GM18873 (cell line): Measurements from ENCODE around the gene TAS2R14.

Source experiments
- ATAC-seq: cut with Tn5 transposase; IDR thresholded peaks from one replicate; pipeline ENCODE4 v1.9.1; 2021; ENCODE audit warnings: mild to moderate bottlenecking, moderate library complexity, moderate number of reproducible peaks; ENCODE audit not compliant: unreplicated experiment, low FRiP score

TAS2R14 gene

GRCh38 chr12:10910380-10910779 lies 28.7 kb downstream of the TAS2R14 start:
- no peak for ATAC-seq

GRCh38 chr12:10909462-10909861 lies 29.6 kb downstream of the TAS2R14 start, which contains the start of gene TAS2R13:
TAS2R13 (minus strand) TSS chr12:10909562; CDS start chr12:10909298, 264 bp downstream.
- no peak for ATAC-seq

DNA sequence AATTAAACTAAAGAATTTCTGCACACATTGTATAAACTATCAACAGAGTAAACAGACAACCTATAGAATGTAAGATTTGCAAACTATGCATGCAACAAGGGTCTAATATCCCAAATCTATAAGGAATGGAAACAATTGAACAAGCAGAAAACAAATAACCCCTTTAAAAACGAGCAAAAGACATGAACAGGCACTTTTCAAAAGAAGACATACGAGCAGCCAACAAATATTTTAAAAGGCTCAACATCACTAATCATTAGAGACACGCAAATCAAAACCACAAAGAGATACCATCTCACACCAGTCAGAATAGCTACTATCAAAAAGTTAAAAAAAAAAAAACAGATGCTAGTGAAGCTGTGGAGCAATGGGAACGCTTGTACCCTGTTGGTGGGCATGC lies 34.4 kb downstream of the TAS2R14 start:
- no peak for ATAC-seq

DNA sequence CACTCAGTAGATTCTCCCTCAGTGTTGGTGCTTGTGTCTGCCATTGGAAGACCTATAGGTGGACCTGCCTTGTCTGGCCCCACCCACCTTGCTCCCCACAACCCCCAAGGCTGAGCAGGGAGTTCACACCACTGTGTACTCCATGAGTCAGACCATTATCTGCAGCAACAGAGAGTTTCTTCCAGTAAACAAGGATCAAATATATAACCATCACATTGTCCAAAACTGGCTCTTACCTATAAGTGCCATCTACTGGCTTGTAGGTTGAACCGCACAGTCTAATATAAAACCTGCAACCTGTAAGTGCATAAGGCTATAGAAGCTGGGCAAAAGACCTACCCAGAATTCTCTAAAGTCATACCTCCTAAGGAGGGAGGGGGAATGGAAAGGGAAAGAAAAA lies 37.6 kb downstream of the TAS2R14 start:
- no peak for ATAC-seq

- no peak for ATAC-seq
These were observed 38.1 kb downstream of the TAS2R14 start for GRCh38 chr12:10900972-10901371.

GRCh38 chr12:10900530-10900929 lies 38.5 kb downstream of the TAS2R14 start:
- no peak for ATAC-seq

- no peak for ATAC-seq
These were observed 42.2 kb downstream of the TAS2R14 start for GRCh38 chr12:10896854-10897253.

- ATAC-seq, result no peak
These were observed 47.1 kb downstream of the TAS2R14 start for GRCh38 chr12:10891937-10892336.

- ATAC-seq, result no peak
These were observed 49.8 kb downstream of the TAS2R14 start for GRCh38 chr12:10889226-10889625.
